ENCODE measurements around the gene BICC1.

Gene BICC1

GRCh38 chr10:58765910-58766309 is 253.2 kb downstream of the BICC1 start:
- DNase-seq (ENCODE audit: low read depth in 1 of 2, low spot score in 1 of 2), result no peak
- in situ Hi-C loops (cut with HindIII; ENCODE audit: low pct_unique_long_range_greater_than_20kb, low sequenced_read_pairs), result no loop called here
- TF ChIP-seq JUND (IDR thresholded peaks at IDR 0.05; ENCODE audit: low read depth), result no peak

GRCh38 chr10:58767652-58768051 is 255.0 kb downstream of the BICC1 start:
- in situ Hi-C loops (cut with HindIII; ENCODE audit: low pct_unique_long_range_greater_than_20kb, low sequenced_read_pairs), result no loop called here
- TF ChIP-seq JUND (IDR thresholded peaks at IDR 0.05; ENCODE audit: low read depth), result no peak
- no peak for DNase-seq (ENCODE audit: low read depth in 1 of 2, low spot score in 1 of 2)

- DNase-seq (ENCODE audit: low read depth in 1 of 2, low spot score in 1 of 2), result no peak
- in situ Hi-C loops (cut with HindIII; ENCODE audit: low pct_unique_long_range_greater_than_20kb, low sequenced_read_pairs), result no loop called here
These were observed 259.2 kb downstream of the BICC1 start for GRCh38 chr10:58771863-58772262.

GRCh38 chr10:58772758-58773157 is 260.1 kb downstream of the BICC1 start:
- in situ Hi-C loops (cut with HindIII; ENCODE audit: low pct_unique_long_range_greater_than_20kb, low sequenced_read_pairs), result no loop called here
- DNase-seq (ENCODE audit: low read depth in 1 of 2, low spot score in 1 of 2), result no peak
- no peak for TF ChIP-seq JUND (IDR thresholded peaks at IDR 0.05; ENCODE audit: low read depth)

More at GRCh38 chr10:58771863-58772262, 259.2 kb downstream of the BICC1 start:
- TF ChIP-seq JUND (IDR thresholded peaks at IDR 0.05; ENCODE audit: low read depth), result no peak

GRCh38 chr10:58773341-58773740 is 260.7 kb downstream of the BICC1 start:
- in situ Hi-C loops (cut with HindIII; ENCODE audit: low pct_unique_long_range_greater_than_20kb, low sequenced_read_pairs), result no loop called here
- no peak for TF ChIP-seq JUND (IDR thresholded peaks at IDR 0.05; ENCODE audit: low read depth)
- no peak for DNase-seq (ENCODE audit: low read depth in 1 of 2, low spot score in 1 of 2)

GRCh38 chr10:58773944-58774343 is 261.3 kb downstream of the BICC1 start:
- no peak for TF ChIP-seq JUND (IDR thresholded peaks at IDR 0.05; ENCODE audit: low read depth)
- DNase-seq (ENCODE audit: low read depth in 1 of 2, low spot score in 1 of 2), result no peak
- in situ Hi-C loops (cut with HindIII; ENCODE audit: low pct_unique_long_range_greater_than_20kb, low sequenced_read_pairs), result no loop called here

GRCh38 chr10:58775960-58776567 is 263.4 kb downstream of the BICC1 start:
- in situ Hi-C loops (cut with HindIII; ENCODE audit: low pct_unique_long_range_greater_than_20kb, low sequenced_read_pairs), result no loop called here
- no peak for TF ChIP-seq JUND (IDR thresholded peaks at IDR 0.05; ENCODE audit: low read depth)
- DNase-seq (ENCODE audit: low read depth in 1 of 2, low spot score in 1 of 2), result no peak

- in situ Hi-C loops (cut with HindIII; ENCODE audit: low pct_unique_long_range_greater_than_20kb, low sequenced_read_pairs), result no loop called here
- TF ChIP-seq JUND (IDR thresholded peaks at IDR 0.05; ENCODE audit: low read depth), result no peak
- DNase-seq (ENCODE audit: low read depth in 1 of 2, low spot score in 1 of 2), result no peak
These were observed 264.1 kb downstream of the BICC1 start for GRCh38 chr10:58776568-58777318.

GRCh38 chr10:58778966-58779365 is 266.3 kb downstream of the BICC1 start:
- DNase-seq (ENCODE audit: low read depth in 1 of 2, low spot score in 1 of 2), result no peak
- TF ChIP-seq JUND (IDR thresholded peaks at IDR 0.05; ENCODE audit: low read depth), result no peak
- in situ Hi-C loops (cut with HindIII; ENCODE audit: low pct_unique_long_range_greater_than_20kb, low sequenced_read_pairs), result no loop called here

GRCh38 chr10:58779594-58779993 is 266.9 kb downstream of the BICC1 start:
- no peak for DNase-seq (ENCODE audit: low read depth in 1 of 2, low spot score in 1 of 2)
- in situ Hi-C loops (cut with HindIII; ENCODE audit: low pct_unique_long_range_greater_than_20kb, low sequenced_read_pairs), result no loop called here
- no peak for TF ChIP-seq JUND (IDR thresholded peaks at IDR 0.05; ENCODE audit: low read depth)

- no peak for TF ChIP-seq JUND (IDR thresholded peaks at IDR 0.05; ENCODE audit: low read depth)
- DNase-seq (ENCODE audit: low read depth in 1 of 2, low spot score in 1 of 2), result no peak
- in situ Hi-C loops (cut with HindIII; ENCODE audit: low pct_unique_long_range_greater_than_20kb, low sequenced_read_pairs), result no loop called here
These were observed 267.8 kb downstream of the BICC1 start for GRCh38 chr10:58780476-58780875.

GRCh38 chr10:58781873-58782488 is 269.3 kb downstream of the BICC1 start:
- DNase-seq (ENCODE audit: low read depth in 1 of 2, low spot score in 1 of 2), result peak; percentile 42 to 77
- no peak for TF ChIP-seq JUND (IDR thresholded peaks at IDR 0.05; ENCODE audit: low read depth)
- in situ Hi-C loops (cut with HindIII; ENCODE audit: low pct_unique_long_range_greater_than_20kb, low sequenced_read_pairs), result no loop called here
